Endothelial cell of umbilical vein (primary cell): ENCODE data around the gene OGG1. TPM values are rescaled to one million over a fixed set of nuclear protein-coding genes. Genes with fewer than 3 reads are reported as not detected.

Experiments used
- BruUV-seq: library from RNA; stranded (reverse); fragments of 400-500 nt; replicated peaks from 2 replicates; lab custom pipeline; 2021; lab: Mats Ljungman, UMichigan
- CTCF ChIA-PET: fragments of 300-600, 350-600 bp; sonication (Branson Sonifier 250); formaldehyde crosslinking; loops from one replicate; lab custom pipeline; 2021; ENCODE audit warnings: antibody characterized with exemption, inconsistent platforms; lab: Charles Lee
- POLR2A ChIA-PET: fragments of 300-600, 350-600 bp; sonication (Branson Sonifier 250); formaldehyde crosslinking; loops from one replicate; lab custom pipeline; 2021; ENCODE audit warnings: antibody characterized with exemption, inconsistent platforms; lab: Charles Lee
- DNase-seq: peaks from one replicate; pipeline ENCODE4 v3.0.0-alpha.2; 2011; ENCODE audit warnings: low read depth, low spot score
- FAIRE-seq: peaks from 2 replicates; lab custom pipeline; 2011; peaks lifted over from hg19 to GRCh38; lab: Jason Lieb, UNC
- H2AFZ ChIP-seq: 2 replicates; pipeline ENCODE4 v1.6.0; 2012; ENCODE audit warnings: low read depth, low read length, control low read depth, inconsistent platforms
- H3K27ac ChIP-seq: 2 replicates; pipeline ENCODE4 v1.5.1; 2011; ENCODE audit warnings: low read depth, mild to moderate bottlenecking, control low read depth, low read length, moderate library complexity; ENCODE audit not compliant: insufficient read depth
- H3K27me3 ChIP-seq, 2 experiments: 2 replicates each; pipeline versions ENCODE4 v1.6.0 to v1.6.1; 2011; ENCODE audit warnings: low read length in 2 of 2, mixed read lengths in 1 of 2; ENCODE audit not compliant: control insufficient read depth in 2 of 2, insufficient read depth in 2 of 2
- H3K36me3 ChIP-seq, 2 experiments: 2 replicates in 1 of 2; 3 replicates in 1 of 2; pipeline ENCODE4 v1.5.1; 2011; ENCODE audit warnings: low read length in 2 of 2, mild to moderate bottlenecking in 1 of 2, moderate library complexity in 1 of 2; ENCODE audit not compliant: control insufficient read depth in 2 of 2, insufficient read depth in 2 of 2; ENCODE audit errors: extremely low read depth in 1 of 2
- H3K4me1 ChIP-seq: 3 replicates; pipeline ENCODE4 v1.5.1; 2011; ENCODE audit warnings: mild to moderate bottlenecking, low read length; ENCODE audit not compliant: control insufficient read depth, insufficient read depth; ENCODE audit errors: extremely low read depth
- H3K4me2 ChIP-seq: 2 replicates; pipeline ENCODE4 v1.6.1; 2011; ENCODE audit warnings: low read length, control low read depth, mixed read lengths; ENCODE audit not compliant: insufficient read depth
- H3K4me3 ChIP-seq, 3 experiments: fragments of 200-600 bp in 1 of 3; sonication (generic), shearing (Covaris generic) in 1 of 3; replicated peaks in 1 of 3; 2 replicates each; pipeline ENCODE4 v1.5.1; 2011 to 2016; ENCODE audit warnings: control low read depth in 3 of 3, low read length in 3 of 3, mild to moderate bottlenecking in 2 of 3, inconsistent platforms in 1 of 3, low read depth in 1 of 3, moderate library complexity in 1 of 3; ENCODE audit not compliant: insufficient read depth in 1 of 3
- H3K79me2 ChIP-seq: 2 replicates; pipeline ENCODE4 v1.6.0; 2012; ENCODE audit warnings: low read length, inconsistent platforms; ENCODE audit not compliant: control insufficient read depth, insufficient read depth
- H3K9ac ChIP-seq: replicated peaks from 2 replicates; pipeline ENCODE3; 2011; ENCODE audit warnings: low read length, control low read depth; ENCODE audit not compliant: insufficient read depth; ENCODE audit errors: extremely low read depth
- H3K9me1 ChIP-seq: replicated peaks from 3 replicates; pipeline ENCODE4 v1.6.0; 2011; ENCODE audit warnings: mild to moderate bottlenecking, low read length; ENCODE audit not compliant: control insufficient read depth, insufficient read depth; ENCODE audit errors: extremely low read depth
- H3K9me3 ChIP-seq: replicated peaks from 2 replicates; pipeline ENCODE4 v1.5.1; 2012; ENCODE audit warnings: low read length, inconsistent platforms; ENCODE audit not compliant: control insufficient read depth, insufficient read depth
- H4K20me1 ChIP-seq: replicated peaks from 2 replicates; pipeline ENCODE3; 2011; ENCODE audit warnings: mild to moderate bottlenecking, low read length; ENCODE audit not compliant: control insufficient read depth, insufficient read depth; ENCODE audit errors: extremely low read depth
- CTCF ChIP-seq, 2 donors: IDR thresholded peaks; 1 replicate in 1 of 2; 2 replicates in 1 of 2; pipeline ENCODE4 v1.5.1; 2011; ENCODE audit warnings: low read length in 2 of 2, mild to moderate bottlenecking in 2 of 2, moderate library complexity in 2 of 2, control low read depth in 1 of 2, inconsistent platforms in 1 of 2, low read depth in 1 of 2; ENCODE audit not compliant: insufficient read depth in 1 of 2; ENCODE audit errors: extremely low read depth in 1 of 2
- EZH2 ChIP-seq: IDR thresholded peaks from 2 replicates; pipeline ENCODE4 v1.6.1; 2012; ENCODE audit warnings: borderline replicate concordance, low read depth, mild to moderate bottlenecking, moderate library complexity, low read length, inconsistent platforms; ENCODE audit not compliant: severe bottlenecking
- FOS ChIP-seq: IDR thresholded peaks from 2 replicates; pipeline ENCODE4 v1.6.1; 2011; ENCODE audit warnings: mild to moderate bottlenecking, low read length, moderate library complexity, borderline replicate concordance; ENCODE audit not compliant: insufficient read depth
- GATA2 ChIP-seq: IDR thresholded peaks from 2 replicates; pipeline ENCODE4 v1.7.0; 2011; ENCODE audit warnings: low read depth, mild to moderate bottlenecking, moderate library complexity, mixed read lengths, low read length; ENCODE audit not compliant: insufficient read length, insufficient read depth
- JUN ChIP-seq: IDR thresholded peaks from 2 replicates; pipeline ENCODE4 v1.6.1; 2011; ENCODE audit warnings: borderline replicate concordance, low read depth; ENCODE audit not compliant: insufficient read length, insufficient read depth
- MYC ChIP-seq: IDR thresholded peaks from one replicate; pipeline ENCODE4 v1.6.1; 2011; ENCODE audit warnings: mild to moderate bottlenecking, low read depth, low read length
- POLR2A ChIP-seq: IDR thresholded peaks from 2 replicates; pipeline ENCODE4 v1.6.1; 2012; ENCODE audit warnings: low read depth, mild to moderate bottlenecking, control low read depth, low read length
- POLR2AphosphoS5 ChIP-seq: IDR thresholded peaks from 2 replicates; pipeline ENCODE4 v1.6.1; 2012; ENCODE audit warnings: low read depth, mild to moderate bottlenecking, control low read depth, low read length, moderate library complexity; ENCODE audit not compliant: insufficient read depth
- dilution Hi-C: fragments of 300-500 bp; cut with MboI; formaldehyde crosslinking; loops from one replicate; pipeline ENCODE4 v1.15.0; 2019; ENCODE audit warnings: low sequenced_read_pairs; ENCODE audit not compliant: extremely low pct_ligation_motif_present
- intact Hi-C: fragments of 100-400 bp; cut with micrococcal nuclease; formaldehyde crosslinking; loops from one replicate; pipeline ENCODE4 v1.10.0; 2022
- polyA plus RNA-seq, 4 experiments: library from polyadenylated mRNA; depleted of rRNA in 3 of 4; stranded (reverse) in 3 of 4; unstranded in 1 of 4; fragments of >200 nt; gene quantifications; 2 replicates each; pipeline versions ENCODE4 v1.2.1 to v1.2.3, GENCODE V29; 2011 to 2012; ENCODE audit warnings: missing spikeins in 1 of 4
- total RNA-seq: library from RNA; stranded (reverse); gene quantifications from 2 replicates; pipeline ENCODE4 v1.2.3, GENCODE V29; 2021
- TF ChIP-seq, protein P1 (sequence below): IDR thresholded peaks from 2 replicates; pipeline ENCODE4 v1.6.1; 2011; ENCODE audit not compliant: insufficient read depth, insufficient read length

The OGG1 gene
- total and polyA plus RNA-seq, 2 donors (not counting 3 experiments of a cell fraction or from before 2014, with no cell fraction given) = 24.1 to 32.1 TPM

- Histone ChIP-seq H3K4me3 (peak overlapping the region; percentile 33 to 68 (median 39)), H3K4me2 (peak overlapping the region; percentile 87), H4K20me1 (peaks cover 4% of the 10 kb centered on the region), H3K9ac (peak overlapping the region; percentile 53), H3K4me1 (peaks cover 16% of the 10 kb centered on the region), H3K9me1 (no peaks in the 10 kb centered on the region), H3K27ac (peak overlapping the region; percentile 51), H3K27me3 (peaks cover 0 to 2% of the 10 kb centered on the region in 2 experiments), H3K9me3 (no peaks in the 10 kb centered on the region), H2AFZ (peak overlapping the region; percentile 97), H3K36me3 (peaks cover 0 to 12% of the 10 kb centered on the region in 2 experiments), H3K79me2 (peaks cover 31% of the 10 kb centered on the region)
- no TSS peak for BruUV-seq
- dilution Hi-C loops = no loop called here
- no peak for DNase-seq
- no peak for TF ChIP-seq CTCF (IDR thresholded peaks at IDR 0.05; ENCODE audit: extremely low read depth in 1 of 2, insufficient read depth in 1 of 2, low read depth in 1 of 2, low read length in 2 of 2)
- TF ChIP-seq POLR2A = no peak
- no peak for TF ChIP-seq GATA2
- TF ChIP-seq MYC = no peak
- TF ChIP-seq JUN = no peak
- TF ChIP-seq EZH2 = no peak
- no peak for TF ChIP-seq FOS
- no peak for TF ChIP-seq POLR2AphosphoS5
- TF ChIP-seq, protein P1, sequence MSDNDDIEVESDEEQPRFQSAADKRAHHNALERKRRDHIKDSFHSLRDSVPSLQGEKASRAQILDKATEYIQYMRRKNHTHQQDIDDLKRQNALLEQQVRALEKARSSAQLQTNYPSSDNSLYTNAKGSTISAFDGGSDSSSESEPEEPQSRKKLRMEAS = no peak
- FAIRE-seq = no peak
- ChIA-PET CTCF (interaction anchor here (0.9 to 4.5 kb wide), 7 partner anchors 9 to 335 kb away, joined by 3 to 27 read pairs (median 4); partner anchors contain the start of gene OGG1), POLR2A (interaction anchor here (0.7 to 1.9 kb wide), 2 partner anchors 11 to 19 kb away, joined by 3 to 7 read pairs; partner anchors contain the start of gene OGG1)
- intact Hi-C loops = loop anchor here (1.0 to 2.0 kb wide), 9 partner anchors 14 to 334 kb away; partner anchors contain the start of genes CAMK1, MTMR14, OGG1 and SETD5
These were observed 19.0 kb upstream of the OGG1 start for GRCh38 chr3:9730657-9731205.
